GM18858 (cell line): ENCODE results near the gene RIPK4.
"Not testable (repeated sequence)": the region's sequence is repeated elsewhere in the genome, so short reads cannot be mapped to it uniquely, and the experiment has no call there.

Source experiments
- ATAC-seq: cut with Tn5 transposase; IDR thresholded peaks from one replicate; pipeline ENCODE4 v1.9.1; 2021; ENCODE audit not compliant: unreplicated experiment

The RIPK4 gene

GRCh38 chr21:41796476-41797080 lies 29.7 kb upstream of the RIPK4 start:
- no peak for ATAC-seq

GRCh38 chr21:41795726-41796125 lies 28.9 kb upstream of the RIPK4 start:
- no peak for ATAC-seq

- ATAC-seq: no peak
These were observed 27.7 kb upstream of the RIPK4 start for GRCh38 chr21:41794600-41794999.

GRCh38 chr21:41792711-41793110 lies 25.9 kb upstream of the RIPK4 start:
- ATAC-seq: no peak

- no peak for ATAC-seq
These were observed 19.7 kb upstream of the RIPK4 start for GRCh38 chr21:41786509-41786987.

GRCh38 chr21:41785262-41785661 lies 18.4 kb upstream of the RIPK4 start:
- ATAC-seq: not testable (repeated sequence)

- ATAC-seq: no peak
These were observed 17.7 kb upstream of the RIPK4 start for GRCh38 chr21:41784456-41785102.

GRCh38 chr21:41783476-41784180 lies 16.8 kb upstream of the RIPK4 start:
- ATAC-seq: no peak

- ATAC-seq: no peak
These were observed 14.2 kb upstream of the RIPK4 start for GRCh38 chr21:41781050-41781410.

GRCh38 chr21:41780337-41781049 lies 13.6 kb upstream of the RIPK4 start:
- no peak for ATAC-seq

GRCh38 chr21:41779659-41780058 lies 12.8 kb upstream of the RIPK4 start:
- ATAC-seq: no peak

GRCh38 chr21:41778930-41779600 lies 12.2 kb upstream of the RIPK4 start:
- ATAC-seq: no peak

- no peak for ATAC-seq
These were observed 11.3 kb upstream of the RIPK4 start for GRCh38 chr21:41777951-41778815.

GRCh38 chr21:41776778-41777177 lies 9.9 kb upstream of the RIPK4 start:
- no peak for ATAC-seq

GRCh38 chr21:41775149-41775472 lies 8.3 kb upstream of the RIPK4 start:
- no peak for ATAC-seq

- no peak for ATAC-seq
These were observed 7.8 kb upstream of the RIPK4 start for GRCh38 chr21:41774467-41775148.

- ATAC-seq: no peak
These were observed 5.7 kb upstream of the RIPK4 start for GRCh38 chr21:41772351-41773080.

- no peak for ATAC-seq
These were observed 4.7 kb upstream of the RIPK4 start for GRCh38 chr21:41771625-41771945.
